PC-3 (cell line): ENCODE results near the gene FES.

ENCODE experiments used
- CTCF ChIP-seq: fragments of 300-600 bp; sonication (generic); conservative IDR thresholded peaks from 2 replicates; pipeline ENCODE4 v1.5.1; 2017; ENCODE audit warnings: antibody characterized with exemption, low read depth, mild to moderate bottlenecking, low read length
- EZH2 ChIP-seq: fragments of 300-600 bp; sonication (generic); IDR thresholded peaks from one replicate; pipeline ENCODE4 v1.6.1; 2017; ENCODE audit warnings: antibody characterized with exemption, mild to moderate bottlenecking, low read length; ENCODE audit not compliant: unreplicated experiment

GRCh38 chr15:90877996-90878395 lies 6.3 kb upstream of the FES start:
- TF ChIP-seq CTCF (no peak), EZH2 (no peak)
